Loucy (cell line): ENCODE measurements around the gene VPS13D.
"Not testable (repeated sequence)": the region's sequence is repeated elsewhere in the genome, so short reads cannot be mapped to it uniquely, and the experiment has no call there.

Source experiments
- H2AFZ ChIP-seq: fragments of 200-600 bp; sonication (generic); 2 replicates; pipeline ENCODE4 v1.6.0; 2016; ENCODE audit warnings: antibody characterized with exemption, mild to moderate bottlenecking, low read length, moderate library complexity
- H3F3A ChIP-seq: fragments of 200-600 bp; 2 replicates; pipeline ENCODE4 v1.6.0; 2016; ENCODE audit warnings: antibody characterized with exemption, low read depth, mild to moderate bottlenecking
- H3K27me3 ChIP-seq: fragments of 200-600 bp; sonication (generic); 2 replicates; pipeline ENCODE4 v1.6.1; 2014; ENCODE audit warnings: low read length, mild to moderate bottlenecking; ENCODE audit not compliant: insufficient read depth, poor library complexity, severe bottlenecking
- H3K36me3 ChIP-seq: fragments of 200-600 bp; sonication (generic); 2 replicates; pipeline ENCODE4 v1.6.1; 2016; ENCODE audit warnings: low read length; ENCODE audit not compliant: insufficient read depth
- H3K4me1 ChIP-seq: fragments of 200-600 bp; sonication (generic); 2 replicates; pipeline ENCODE4 v1.5.1; 2014; ENCODE audit warnings: low read length, mild to moderate bottlenecking; ENCODE audit not compliant: insufficient read depth, poor library complexity, severe bottlenecking
- H3K4me2 ChIP-seq: fragments of 200-600 bp; sonication (generic); 2 replicates; pipeline ENCODE4 v1.6.0; 2014; ENCODE audit warnings: antibody characterized with exemption, low read length, low read depth, mild to moderate bottlenecking; ENCODE audit not compliant: poor library complexity, severe bottlenecking
- H3K4me3 ChIP-seq: fragments of 200-600 bp; sonication (generic); 2 replicates; pipeline ENCODE4 v1.5.1; 2014; ENCODE audit warnings: low read length, mild to moderate bottlenecking, mixed read lengths; ENCODE audit not compliant: poor library complexity, severe bottlenecking
- H3K79me2 ChIP-seq: fragments of 200-600 bp; sonication (generic); 2 replicates; pipeline ENCODE4 v1.6.1; 2014; ENCODE audit warnings: low read length; ENCODE audit not compliant: insufficient read depth
- H3K9ac ChIP-seq: fragments of 200-600 bp; sonication (generic); 2 replicates; pipeline ENCODE4 v1.6.0; 2014; ENCODE audit warnings: mild to moderate bottlenecking, low read depth, low read length, moderate library complexity; ENCODE audit not compliant: poor library complexity, severe bottlenecking
- H3K9me2 ChIP-seq: fragments of 200-600 bp; sonication (generic); replicated peaks from 2 replicates; pipeline ENCODE4 v1.6.1; 2016; ENCODE audit warnings: low read depth, low read length, mixed read lengths
- H3K9me3 ChIP-seq: fragments of 200-600 bp; sonication (generic); 2 replicates; pipeline ENCODE4 v1.6.1; 2014; ENCODE audit warnings: mild to moderate bottlenecking, antibody characterized with exemption, low read length, low read depth; ENCODE audit not compliant: insufficient read depth
- H4K20me1 ChIP-seq: fragments of 200-600 bp; sonication (generic); 2 replicates; pipeline ENCODE4 v1.6.0; 2014; ENCODE audit warnings: antibody characterized with exemption, low read length, mild to moderate bottlenecking; ENCODE audit not compliant: insufficient read depth, poor library complexity, severe bottlenecking
- CTCF ChIP-seq: fragments of 200-600 bp; sonication (generic); conservative IDR thresholded peaks from 2 replicates; pipeline ENCODE4 v1.5.1; 2014; ENCODE audit warnings: mild to moderate bottlenecking, antibody characterized with exemption, low read length
- EZH2phosphoT487 ChIP-seq: fragments of 200-600 bp; IDR thresholded peaks from 2 replicates; pipeline ENCODE4 v1.6.1; 2018; ENCODE audit warnings: antibody characterized with exemption, mild to moderate bottlenecking, moderate library complexity, borderline replicate concordance

VPS13D gene

GRCh38 chr1:12536023-12536639, 306.3 kb downstream of the VPS13D start:
- no peaks in the 10 kb centered on the region for H3F3A ChIP-seq
- no peak for TF ChIP-seq EZH2phosphoT487
- TF ChIP-seq CTCF: no peak
- no peaks in the 10 kb centered on the region for H3K4me1 ChIP-seq
- H3K4me3 ChIP-seq: no peak overlapping the region
- no peak overlapping the region for H2AFZ ChIP-seq
- no peaks in the 10 kb centered on the region for H3K79me2 ChIP-seq
- no peak overlapping the region for H3K4me2 ChIP-seq
- no peaks in the 10 kb centered on the region for H3K27me3 ChIP-seq
- peaks cover 10% of the 10 kb centered on the region; the same call in 1 of the 2 replicates for H3K9me3 ChIP-seq
- H4K20me1 ChIP-seq: no peaks in the 10 kb centered on the region
- no peak overlapping the region for H3K9ac ChIP-seq
- H3K36me3 ChIP-seq: no peaks in the 10 kb centered on the region
- H3K9me2 ChIP-seq: no peaks in the 10 kb centered on the region

DNA sequence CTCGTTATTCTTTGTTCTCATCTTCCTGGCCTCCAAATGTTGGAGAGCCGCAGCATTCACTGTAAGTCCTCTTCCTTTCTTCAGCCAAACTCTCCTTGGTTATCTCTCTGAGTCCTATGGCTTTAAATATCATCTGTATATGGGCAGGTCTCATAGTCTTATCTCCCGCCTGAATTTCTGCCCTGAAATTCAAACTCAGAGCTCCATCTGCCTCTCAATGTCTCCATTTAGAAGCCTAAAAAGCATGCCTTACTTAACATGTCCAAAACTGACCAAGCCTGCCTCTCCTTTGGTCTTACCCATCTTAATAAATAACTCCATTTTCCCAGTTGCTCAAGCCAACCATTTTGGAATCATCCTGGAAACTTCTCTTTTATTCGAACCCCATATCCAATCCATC, 307.5 kb downstream of the VPS13D start:
- no peak overlapping the region for H3K9ac ChIP-seq
- H3K4me1 ChIP-seq: no peaks in the 10 kb centered on the region
- H3K9me3 ChIP-seq: peaks cover 10% of the 10 kb centered on the region; the same call in 1 of the 2 replicates
- H3K79me2 ChIP-seq: no peaks in the 10 kb centered on the region
- TF ChIP-seq EZH2phosphoT487: no peak
- no peak for TF ChIP-seq CTCF
- no peaks in the 10 kb centered on the region for H3F3A ChIP-seq
- H3K4me3 ChIP-seq: no peak overlapping the region
- no peaks in the 10 kb centered on the region for H3K36me3 ChIP-seq
- no peaks in the 10 kb centered on the region for H3K27me3 ChIP-seq
- no peaks in the 10 kb centered on the region for H4K20me1 ChIP-seq
- no peak overlapping the region for H2AFZ ChIP-seq
- H3K4me2 ChIP-seq: no peak overlapping the region
- no peaks in the 10 kb centered on the region for H3K9me2 ChIP-seq

DNA sequence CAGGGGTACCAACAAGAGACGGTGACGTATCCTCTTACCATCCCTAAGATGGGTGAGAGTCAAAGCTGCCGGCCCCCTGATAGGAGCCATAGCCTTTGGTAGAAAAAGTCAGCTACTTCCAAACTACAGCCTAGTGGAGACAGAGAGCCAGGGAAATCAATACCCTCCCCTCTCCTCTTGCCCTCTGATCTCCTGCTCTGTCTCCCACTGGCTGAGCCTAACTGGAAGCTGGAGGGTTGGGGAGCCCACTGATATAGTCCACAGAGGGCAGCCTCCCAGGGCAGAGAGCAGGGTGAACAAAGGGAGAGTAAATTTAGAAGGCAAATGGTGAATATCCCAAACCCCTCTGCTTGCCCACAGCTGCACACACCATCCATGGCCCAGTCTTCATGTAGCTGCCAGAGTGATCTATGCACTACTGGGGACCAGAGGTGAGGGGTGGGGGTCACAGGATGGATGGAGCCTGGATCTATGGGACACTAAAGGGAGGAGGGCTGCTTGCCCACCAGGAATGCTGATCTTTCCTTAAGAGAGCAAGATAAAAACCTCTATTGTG, 308.2 kb downstream of the VPS13D start:
- no peak overlapping the region for H3K4me3 ChIP-seq
- peaks cover 10% of the 10 kb centered on the region; the same call in 1 of the 2 replicates for H3K9me3 ChIP-seq
- TF ChIP-seq CTCF (no peak), EZH2phosphoT487 (no peak)
- no peaks in the 10 kb centered on the region for H3K4me1 ChIP-seq
- no peaks in the 10 kb centered on the region for H3K79me2 ChIP-seq
- no peak overlapping the region for H2AFZ ChIP-seq
- no peaks in the 10 kb centered on the region for H3K36me3 ChIP-seq
- no peak overlapping the region for H3K9ac ChIP-seq
- H3K4me2 ChIP-seq: no peak overlapping the region
- no peaks in the 10 kb centered on the region for H3K27me3 ChIP-seq
- no peaks in the 10 kb centered on the region for H4K20me1 ChIP-seq
- H3F3A ChIP-seq: no peaks in the 10 kb centered on the region
- no peaks in the 10 kb centered on the region for H3K9me2 ChIP-seq

- not testable (repeated sequence) for H3K4me1 ChIP-seq, H2AFZ ChIP-seq, H4K20me1 ChIP-seq, H3K79me2 ChIP-seq, H3K36me3 ChIP-seq, H3K9me3 ChIP-seq, H3K9ac ChIP-seq, H3K27me3 ChIP-seq, H3K9me2 ChIP-seq, H3K4me3 ChIP-seq, H3F3A ChIP-seq, H3K4me2 ChIP-seq
These were observed 308.7 kb downstream of the VPS13D start for GRCh38 chr1:12538536-12538935.
